DMS79 (cell line): ENCODE data around the gene TNFRSF1A.

ENCODE experiments used
- DNase-seq: peaks from one replicate; lab custom pipeline; 2025; lab: John Stamatoyannopoulos, UW

TNFRSF1A gene

DNA sequence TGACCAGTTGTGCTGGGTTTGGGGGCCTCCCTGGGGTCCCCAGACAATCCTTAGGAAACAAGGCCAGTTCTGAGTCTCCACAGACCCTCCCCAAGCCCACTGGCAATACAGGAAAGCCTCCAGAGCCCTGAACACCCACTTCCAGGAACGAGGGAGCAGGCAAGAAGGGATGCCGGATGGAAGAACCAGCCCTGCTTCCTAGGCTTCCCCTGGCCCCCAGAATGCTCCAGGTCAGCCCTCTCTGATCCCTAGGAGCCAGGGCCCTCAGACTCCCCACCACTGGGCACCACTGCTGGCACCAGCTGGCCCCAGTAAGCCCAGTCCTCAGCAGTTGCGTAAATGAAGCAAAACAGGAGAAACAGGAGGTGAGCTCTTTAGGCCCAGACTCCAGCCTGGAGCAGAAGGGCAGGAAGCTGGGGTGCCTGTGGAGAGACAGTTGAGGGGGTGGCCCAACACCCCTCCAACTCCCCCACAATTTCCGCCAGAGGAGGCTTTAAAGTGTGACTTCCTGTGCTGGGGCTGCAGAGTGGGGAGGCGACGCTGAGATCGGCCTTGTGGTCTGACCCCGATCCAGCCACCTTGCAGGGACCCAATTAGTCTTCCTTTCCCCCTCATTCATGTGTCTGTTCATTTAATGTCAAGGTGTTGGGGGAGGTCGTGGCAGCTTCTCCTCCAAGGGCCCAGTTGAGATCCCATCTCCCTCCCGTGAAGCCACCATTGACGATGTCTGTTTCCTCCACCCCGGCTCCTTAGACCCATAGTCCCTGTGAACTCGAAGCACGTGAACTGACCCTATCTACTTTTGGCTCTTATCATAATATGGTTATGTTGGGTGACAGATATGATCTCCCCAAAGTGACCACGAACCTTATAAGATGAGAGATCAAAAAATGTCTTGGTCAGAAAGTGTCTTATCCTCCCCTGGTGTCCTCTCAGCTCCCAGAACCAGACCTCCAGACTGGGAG lies 4.7 kb downstream of the TNFRSF1A start:
- no peak for DNase-seq

DNA sequence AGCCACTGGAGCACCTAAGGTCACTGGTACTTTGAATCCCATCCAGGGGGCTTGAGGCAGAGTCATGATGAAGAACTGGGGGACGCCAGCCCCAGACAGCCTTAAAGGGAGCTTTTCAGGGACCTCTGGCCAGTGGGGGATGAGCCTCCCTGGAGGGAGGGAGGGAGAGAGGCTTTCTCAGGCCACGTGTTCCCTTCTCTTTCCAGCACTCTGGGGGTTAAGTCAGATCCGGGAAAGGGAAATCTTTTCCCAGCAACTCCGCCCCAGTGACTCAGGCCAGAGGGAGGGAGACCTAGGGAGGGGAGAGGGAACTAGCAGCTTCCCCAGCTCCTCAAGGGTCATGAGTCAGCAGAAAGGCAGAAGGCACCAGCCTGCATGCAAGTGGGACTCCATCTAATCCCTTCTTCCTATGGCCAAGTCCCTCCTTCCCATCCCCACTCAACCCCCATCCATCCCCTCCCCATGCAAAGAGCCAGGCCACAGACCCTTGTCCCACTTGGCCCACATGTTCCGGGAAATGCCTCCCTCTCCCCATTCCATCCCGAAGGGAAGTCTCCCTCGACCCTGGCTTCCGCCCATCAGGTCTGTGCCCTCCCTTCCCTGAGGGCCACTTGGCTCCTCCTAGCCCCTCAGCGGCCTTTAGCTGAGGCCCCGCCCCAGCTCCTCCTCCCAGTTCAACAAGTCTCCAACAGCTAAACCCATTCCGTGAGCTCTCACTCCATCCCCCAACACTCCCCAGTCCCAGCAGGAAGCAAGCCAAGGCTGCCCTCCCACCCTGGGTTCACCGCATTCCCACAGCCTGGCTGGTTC lies 5.6 kb downstream of the TNFRSF1A start:
- DNase-seq: peak; percentile 83

DNA sequence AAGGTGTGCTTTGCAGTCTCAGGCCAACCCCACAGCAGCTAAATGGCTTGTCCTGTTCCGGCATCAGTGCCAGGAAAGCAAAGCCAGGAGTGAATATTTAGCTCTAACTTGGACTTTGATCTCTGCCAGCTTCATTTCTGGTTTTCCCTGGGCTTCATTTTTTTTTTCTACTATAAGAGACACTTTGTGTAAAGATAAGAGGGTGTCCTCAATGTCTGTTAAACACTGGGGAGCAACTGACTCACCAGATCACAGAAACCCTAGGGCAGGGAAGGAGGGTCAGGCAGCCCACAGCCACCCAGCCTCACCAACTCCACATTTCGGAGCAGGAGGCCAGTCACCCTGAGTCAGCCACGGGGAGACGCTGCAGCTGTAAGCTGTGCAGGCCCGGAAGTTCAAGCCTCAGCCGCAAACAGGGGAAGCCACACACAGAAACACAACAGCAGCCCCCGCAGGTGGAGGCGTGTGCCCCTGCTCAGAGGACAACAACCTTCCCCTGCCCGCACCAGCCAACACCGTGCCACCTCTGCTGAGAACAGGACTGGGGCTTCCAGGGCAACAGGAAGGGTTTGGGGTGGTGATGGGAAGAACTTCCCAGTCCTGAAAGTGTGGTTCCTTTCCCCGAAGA lies 6.3 kb downstream of the TNFRSF1A start:
- DNase-seq: no peak

DNA sequence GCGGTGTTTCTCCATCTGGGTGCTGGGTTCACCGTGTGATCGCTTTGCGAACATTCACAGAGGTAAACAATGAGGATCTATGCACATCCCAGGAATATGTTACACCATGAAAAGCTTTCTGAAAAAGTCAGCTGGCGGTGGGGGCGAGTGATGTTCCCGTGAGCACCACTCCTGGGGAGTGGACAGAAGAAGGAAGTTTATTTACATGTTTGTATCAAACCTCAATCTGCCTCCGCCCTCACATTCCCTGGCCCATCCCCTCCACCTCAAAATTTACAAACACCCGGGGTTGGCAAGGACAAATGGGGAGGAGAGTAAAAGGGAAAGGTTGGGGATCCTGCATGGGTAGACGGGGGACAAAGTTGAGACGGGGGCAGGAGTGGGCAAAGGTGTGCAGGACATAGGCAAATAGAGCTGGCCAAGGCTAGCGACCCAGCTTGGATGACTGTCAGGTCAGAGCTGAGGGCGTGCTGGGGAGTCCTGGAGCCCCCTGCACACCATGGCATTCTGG lies 6.9 kb downstream of the TNFRSF1A start:
- DNase-seq: no peak

DNA sequence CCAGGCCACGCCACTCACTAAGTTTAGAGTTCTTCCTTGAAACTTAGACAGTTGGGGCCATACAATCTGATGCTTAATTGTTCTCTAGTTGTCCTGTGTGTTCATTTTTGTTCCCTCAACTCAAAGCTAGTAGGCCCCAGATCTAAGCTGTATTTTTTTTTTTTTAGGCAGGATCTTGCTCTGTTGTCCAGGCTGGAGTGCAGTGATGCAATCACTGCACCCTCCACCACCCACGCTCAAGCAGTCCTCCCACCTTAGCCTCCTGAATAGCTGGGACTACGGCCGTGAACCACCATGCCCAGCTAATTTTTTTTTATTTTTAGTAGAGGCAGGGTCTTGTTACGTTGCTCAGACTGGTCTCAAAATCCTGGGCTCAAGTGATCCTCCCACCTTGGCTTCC lies 7.5 kb downstream of the TNFRSF1A start:
- DNase-seq: no peak

DNA sequence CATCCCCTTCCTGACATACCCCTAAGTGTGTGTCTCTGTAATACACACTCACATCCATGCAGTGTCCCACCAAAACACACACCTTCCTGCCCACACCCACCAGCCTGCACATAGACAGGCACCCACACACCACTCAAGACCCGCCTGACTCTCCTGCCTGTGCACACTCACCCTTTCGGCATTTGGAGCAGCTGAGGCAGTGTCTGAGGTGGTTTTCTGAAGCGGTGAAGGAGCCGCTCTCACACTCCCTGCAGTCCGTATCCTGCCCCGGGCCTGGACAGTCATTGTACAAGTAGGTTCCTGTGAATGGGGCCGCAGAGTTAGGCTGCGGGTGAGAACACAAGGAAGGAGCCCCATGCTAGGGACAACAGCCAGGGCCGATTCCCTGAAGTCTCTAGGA lies 8.3 kb downstream of the TNFRSF1A start:
- DNase-seq: no peak

DNA sequence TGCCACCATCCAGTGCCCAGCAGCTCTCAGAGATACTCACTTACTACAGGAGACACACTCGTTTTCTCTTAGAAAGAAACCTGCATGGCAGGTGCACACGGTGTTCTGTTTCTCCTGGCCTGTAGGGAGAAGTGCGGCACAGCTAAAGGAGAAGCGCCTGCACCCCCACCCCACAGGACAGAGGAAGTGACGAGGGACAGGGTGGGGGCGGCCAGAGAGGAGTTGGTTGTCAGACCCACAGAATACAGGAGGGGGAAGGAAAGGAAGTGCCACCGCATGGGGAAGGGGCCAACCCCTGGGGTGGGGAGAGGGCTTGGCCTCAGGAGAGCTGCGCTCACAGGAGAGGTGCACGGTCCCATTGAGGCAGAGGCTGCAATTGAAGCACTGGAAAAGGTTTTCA lies 8.8 kb downstream of the TNFRSF1A start:
- no peak for DNase-seq

DNA sequence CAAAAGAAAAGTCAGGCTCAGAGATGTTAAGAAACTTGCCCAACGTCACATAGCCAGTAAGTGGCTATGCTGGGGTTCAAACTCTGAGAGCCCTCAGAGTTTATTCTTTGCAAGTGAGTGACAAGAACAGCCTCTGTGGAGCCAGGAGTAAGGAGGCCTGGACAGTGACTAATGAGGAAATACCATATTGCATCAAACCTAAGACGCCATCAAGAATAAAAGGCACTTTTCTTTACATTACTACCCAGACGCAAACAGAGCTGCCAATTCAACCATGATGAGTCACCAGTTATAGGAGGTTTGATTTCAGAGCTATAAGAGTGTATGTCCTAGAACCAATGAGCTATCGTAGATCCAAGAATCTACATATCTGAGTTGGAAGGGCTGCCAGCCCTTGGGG lies 9.4 kb downstream of the TNFRSF1A start:
- no peak for DNase-seq

DNA sequence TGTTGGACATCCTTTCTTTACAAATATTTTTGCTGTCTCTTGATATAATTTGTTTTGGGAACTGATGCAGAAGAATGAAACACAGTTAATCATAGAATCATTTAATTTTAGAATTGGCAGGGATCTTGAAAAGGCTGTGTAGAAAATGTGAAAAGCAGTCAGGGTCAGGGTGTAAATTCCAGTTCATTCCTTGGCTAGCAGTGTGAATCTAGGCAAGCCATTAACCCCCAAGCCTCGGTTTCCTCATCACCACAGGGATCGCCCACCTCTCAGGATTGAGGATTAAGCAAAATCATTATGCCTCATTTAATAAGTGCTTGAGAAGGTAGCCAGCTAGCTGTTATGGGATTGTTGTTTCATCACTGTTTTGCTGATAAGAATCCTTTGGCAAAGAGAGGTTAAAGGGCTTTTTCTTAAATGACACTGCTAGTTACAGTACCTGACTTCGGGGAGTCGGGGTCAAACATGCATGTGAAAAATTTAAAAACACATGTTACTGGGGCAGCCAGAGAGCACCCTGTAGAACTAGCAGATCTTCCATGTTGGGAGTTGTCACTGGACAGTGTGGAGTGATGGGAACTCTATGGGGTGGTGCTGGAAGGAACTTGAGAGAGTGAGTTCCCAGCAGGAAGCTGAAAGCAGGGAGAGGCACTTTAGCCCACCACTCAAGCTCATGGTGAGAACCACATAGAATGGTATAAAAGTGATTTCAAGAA lies 10.7 kb downstream of the TNFRSF1A start:
- no peak for DNase-seq

DNA sequence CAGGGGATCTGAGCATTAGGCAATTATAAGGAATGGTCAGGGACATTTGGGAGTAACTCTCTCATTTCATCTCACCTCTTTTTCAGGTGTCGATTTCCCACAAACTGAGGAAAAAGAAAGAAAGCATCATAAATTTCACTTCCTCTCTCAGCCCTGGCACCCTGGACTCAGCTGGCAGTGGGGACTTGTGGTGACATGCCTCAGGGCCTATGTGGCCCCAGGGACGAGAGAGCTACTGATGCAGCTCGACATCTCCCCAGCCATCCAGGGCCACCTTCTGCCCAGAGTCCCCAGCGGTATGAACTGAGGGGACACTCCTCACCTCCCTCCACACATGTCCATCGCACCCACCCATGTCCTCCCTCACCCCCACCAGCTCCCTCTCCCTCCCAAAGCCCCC lies 11.7 kb downstream of the TNFRSF1A start:
- DNase-seq: no peak

DNA sequence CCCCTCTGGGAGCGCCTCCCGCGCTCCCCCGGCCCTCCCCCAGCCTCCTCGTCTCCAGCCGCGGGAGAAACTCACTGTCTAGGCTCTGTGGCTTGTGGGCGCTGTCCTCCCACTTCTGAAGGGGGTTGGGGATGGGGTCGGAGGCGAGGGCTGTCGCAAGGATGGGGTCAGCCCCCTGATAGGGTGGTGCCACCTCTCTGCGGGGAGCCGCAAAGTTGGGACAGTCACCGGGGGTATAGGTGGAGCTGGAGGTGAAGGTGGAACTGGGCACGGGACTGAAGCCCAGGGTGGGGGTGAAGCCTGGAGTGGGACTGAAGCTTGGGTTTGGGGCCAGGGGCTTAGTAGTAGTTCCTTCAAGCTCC lies 12.2 kb downstream of the TNFRSF1A start:
- DNase-seq: no peak

DNA sequence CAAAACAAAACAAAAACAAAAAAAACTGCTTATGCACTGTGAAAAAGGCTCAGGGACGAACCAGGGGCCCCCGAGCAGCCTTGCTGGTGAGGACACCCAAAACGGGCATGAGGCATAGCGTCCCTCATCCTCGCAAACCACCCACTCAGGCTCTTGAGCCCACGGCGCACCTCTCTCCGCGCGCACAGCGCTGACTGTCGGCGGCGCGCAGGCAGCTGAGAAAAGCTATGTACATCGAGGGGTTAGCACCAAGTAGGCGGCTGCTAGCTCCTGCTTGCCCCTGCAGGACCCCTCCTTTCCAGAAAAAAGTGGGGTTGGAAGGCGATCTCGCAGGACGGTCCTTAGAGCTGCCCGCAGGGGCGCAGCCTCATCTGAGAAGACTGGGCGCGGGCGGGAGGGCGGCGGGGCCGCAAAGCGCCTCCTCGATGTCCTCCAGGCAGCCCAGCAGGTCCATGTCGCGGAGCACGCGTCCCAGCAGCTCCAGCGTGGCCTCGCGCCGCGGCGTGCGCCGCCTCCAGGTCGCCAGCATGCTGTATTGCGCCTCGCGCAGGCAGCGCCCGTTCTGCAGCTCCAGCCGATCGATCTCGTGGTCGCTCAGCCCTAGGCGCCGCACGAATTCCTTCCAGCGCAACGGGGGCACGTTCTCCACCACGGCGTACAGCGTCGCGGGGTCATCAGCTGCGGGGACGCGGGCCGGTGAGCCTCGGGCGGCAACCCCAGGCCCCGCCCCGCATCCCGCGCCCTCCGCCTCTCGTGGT lies 12.8 kb downstream of the TNFRSF1A start:
- DNase-seq: no peak

DNA sequence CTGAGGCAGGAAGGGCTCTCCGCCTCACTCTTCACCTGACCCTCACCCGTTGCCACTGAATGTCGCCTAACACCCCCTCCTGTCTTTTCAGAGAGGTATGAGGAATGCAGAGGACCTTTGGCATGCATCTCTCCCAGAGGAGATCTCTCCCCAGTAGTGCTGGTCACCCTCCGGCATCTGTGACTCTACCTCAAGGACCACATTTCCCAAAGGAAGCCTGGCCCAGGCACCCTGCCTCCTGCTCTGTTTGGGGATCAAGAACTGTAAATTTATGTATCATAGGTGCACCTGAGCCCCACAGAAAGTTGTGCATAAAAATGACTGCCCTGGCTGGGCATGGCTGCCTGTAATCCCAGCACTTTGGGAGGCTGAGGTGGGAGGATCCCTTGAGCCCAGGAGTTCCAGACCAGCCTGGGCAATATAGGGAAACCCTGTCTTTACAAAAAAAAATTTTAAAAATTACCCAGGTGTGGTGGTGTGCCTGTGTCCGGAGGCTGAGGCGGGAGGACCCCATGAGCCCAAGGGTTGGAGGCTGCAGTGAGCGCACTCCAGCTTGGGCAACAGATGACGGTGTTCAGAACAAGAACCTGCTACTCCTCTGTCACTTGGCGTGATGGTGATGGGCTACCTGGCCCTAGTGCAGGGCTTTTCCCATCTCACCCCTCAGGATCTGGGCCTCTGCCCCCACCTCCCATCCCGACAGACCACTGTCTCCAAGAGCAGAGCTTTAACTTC lies 13.7 kb downstream of the TNFRSF1A start:
- no peak for DNase-seq

DNA sequence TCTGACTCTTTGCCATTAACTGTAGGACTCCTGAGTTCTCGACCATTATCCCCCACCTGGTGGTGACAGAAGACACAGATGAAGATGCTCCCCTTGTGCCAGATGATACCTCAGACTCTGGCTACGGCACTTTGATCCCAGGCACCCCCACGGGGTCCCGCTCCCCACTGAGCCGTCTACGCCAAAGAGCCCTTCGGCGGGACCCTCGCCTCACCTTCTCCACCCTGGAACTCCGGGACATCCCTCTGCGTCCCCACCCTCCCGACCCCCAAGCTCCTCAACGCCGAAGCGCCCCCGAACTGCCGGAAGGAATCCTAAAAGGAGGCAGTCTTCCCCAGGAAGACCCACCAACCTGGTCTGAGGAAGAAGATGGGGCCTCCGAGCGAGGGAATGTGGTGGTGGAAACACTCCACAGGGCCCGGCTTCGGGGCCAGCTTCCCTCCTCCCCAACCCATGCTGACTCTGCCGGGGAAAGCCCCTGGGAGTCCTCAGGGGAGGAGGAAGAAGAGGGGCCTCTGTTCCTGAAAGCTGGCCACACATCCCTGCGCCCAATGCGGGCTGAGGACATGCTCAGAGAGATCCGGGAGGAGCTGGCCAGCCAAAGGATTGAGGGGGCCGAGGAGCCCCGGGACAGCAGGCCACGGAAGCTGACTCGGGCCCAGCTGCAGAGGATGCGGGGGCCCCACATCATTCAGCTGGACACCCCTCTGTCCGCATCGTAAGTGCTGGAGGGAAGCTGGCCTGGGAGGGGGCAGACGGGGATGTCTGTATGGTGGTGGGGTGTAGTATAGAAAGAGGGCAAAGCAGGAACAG lies 14.4 kb downstream of the TNFRSF1A start:
- DNase-seq: no peak

DNA sequence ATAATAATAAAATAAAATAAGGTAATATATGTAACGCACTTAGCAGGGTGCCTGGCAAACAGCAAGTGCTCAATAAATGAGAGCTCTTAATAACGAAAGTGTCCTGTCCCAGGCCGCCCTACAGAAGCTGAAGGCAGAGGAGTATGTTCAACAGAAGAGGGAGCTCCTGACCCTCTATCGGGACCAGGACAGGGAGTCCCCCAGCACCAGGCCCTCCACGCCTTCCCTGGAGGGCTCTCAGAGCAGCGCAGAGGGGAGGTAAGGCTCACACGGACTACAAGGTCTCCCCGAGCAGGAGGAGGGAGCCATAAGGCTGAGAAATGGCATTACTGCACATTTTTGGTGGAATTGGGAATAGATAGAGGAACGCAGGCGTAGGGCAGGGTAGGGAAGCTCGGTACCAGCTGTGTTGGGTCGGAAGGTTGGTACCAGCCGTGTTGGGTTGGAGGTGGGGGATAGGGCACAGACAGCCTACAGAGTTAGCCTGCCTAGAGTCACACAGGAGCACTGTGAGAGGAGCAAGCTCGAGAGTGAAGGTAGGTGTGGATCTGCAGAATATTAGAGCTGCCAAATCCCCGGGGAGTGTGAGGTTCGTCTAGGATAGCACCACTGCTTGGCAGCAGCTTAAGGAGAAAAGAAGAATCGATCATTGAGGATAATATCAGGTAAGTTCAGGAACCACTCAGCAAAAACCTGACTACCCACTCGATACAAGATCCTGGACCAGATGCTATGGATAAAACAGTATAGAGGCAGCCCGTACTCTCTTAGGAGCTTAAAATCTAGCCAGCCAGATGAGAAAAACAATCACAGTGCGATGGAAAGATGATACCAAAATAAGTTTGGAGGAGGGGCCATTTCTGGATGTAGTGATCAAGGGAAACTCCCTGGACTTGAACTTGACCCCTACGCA lies 15.3 kb downstream of the TNFRSF1A start:
- DNase-seq: peak; percentile 5

DNA sequence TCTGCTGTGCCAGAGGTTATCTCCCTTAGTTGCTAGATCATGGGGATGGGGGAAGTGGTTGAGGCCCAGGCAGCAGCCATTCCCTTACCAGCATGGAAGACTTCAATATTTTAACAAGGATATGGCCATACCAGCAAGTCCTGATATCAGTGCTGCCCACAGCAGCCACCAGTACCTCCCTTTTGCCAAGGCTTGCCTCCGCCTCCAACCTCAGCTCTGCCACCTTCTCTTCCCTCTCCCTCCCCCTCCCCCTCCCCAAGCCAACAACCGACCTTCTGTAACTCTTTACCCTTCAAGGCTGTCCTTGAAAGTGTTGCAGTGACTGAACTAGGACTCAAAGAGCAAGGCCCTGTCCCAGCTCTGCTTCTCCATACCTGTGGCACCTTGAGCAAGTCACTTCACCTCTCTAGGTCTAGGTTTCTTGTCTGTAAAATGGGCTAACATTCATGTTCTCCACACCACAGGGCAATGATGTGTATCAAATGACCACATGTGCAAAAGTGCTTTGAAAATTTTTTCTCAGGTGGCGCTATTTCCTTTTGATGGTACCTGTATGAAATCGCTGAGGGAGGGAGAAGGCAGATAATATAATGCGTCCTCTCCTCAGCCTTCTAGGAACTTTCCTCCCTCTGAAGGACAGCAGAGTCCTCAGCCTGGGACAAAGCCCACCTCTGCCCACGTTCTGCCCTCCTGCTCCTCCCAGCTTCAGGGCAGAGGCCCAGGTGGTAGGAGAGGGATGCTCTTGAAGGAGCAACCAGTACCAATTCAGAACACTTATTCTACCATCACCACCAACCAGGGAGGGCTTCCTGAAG lies 16.7 kb downstream of the TNFRSF1A start:
- DNase-seq: no peak

DNA sequence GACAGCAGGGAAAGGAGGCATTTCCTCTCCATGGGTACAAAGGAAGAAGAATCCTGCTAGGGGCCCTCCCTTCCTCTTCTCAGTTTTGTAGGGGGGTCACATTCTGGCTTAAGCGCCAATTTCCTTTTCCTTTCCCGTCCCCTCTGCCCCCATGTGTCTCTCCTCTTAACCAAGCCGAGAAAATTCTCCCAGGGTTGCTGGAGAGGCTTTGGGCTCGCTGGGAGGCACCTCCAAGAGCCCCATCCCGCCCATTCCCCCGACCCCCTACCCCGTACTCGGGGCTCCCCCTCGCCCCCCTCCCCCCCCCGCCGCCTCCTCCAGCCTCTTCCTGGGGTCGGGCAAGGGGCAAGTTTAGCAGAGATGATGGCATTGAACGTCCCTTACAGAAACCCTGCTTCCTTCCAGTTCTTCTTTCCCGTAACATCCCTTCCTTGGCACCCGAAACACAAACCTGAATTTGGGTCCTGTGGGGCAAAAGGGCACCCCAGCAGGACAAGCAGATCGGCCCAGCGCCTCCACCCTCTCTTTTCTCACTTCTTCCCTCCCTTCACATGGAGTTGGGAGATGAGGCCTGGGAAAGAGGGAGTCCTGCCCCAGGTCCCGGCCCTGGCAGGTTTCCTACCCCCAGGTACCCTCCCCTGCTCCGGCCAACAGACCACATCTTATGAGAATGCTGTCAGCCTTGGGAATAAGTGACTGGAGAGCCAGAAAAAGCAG lies 17.7 kb downstream of the TNFRSF1A start:
- no peak for DNase-seq
